GM12891 (cell line): ENCODE data around the gene LONP2.

Experiments used
- POLR2A ChIP-seq: IDR thresholded peaks from 2 replicates; pipeline ENCODE4 v1.6.1; 2011; ENCODE audit warnings: low read depth, low read length, control low read depth
- POLR2AphosphoS5 ChIP-seq: IDR thresholded peaks from 2 replicates; pipeline ENCODE4 v1.6.1; 2011; ENCODE audit warnings: low read depth, low read length, control low read depth
- TAF1 ChIP-seq: IDR thresholded peaks from 2 replicates; pipeline ENCODE4 v1.6.1; 2011; ENCODE audit warnings: low read depth, low read length, control low read depth

GRCh38 chr16:48342591-48342990 is 98.5 kb downstream of the LONP2 start:
- no peak for TF ChIP-seq POLR2A
- no peak for TF ChIP-seq TAF1
- TF ChIP-seq POLR2AphosphoS5 = no peak
